RWPE1 (cell line): ENCODE results near the gene KIF16B.

ENCODE experiments used
- CTCF ChIA-PET: fragments of 350-600 bp; sonication (Branson Sonifier 250); formaldehyde crosslinking; extraction: SDS; loops from one replicate; lab custom pipeline; 2021; lab: Yijun Ruan, JAX
- POLR2A ChIA-PET: fragments of 400-600 bp; formaldehyde crosslinking; extraction: SDS; loops from one replicate; lab custom pipeline; 2020; ENCODE audit warnings: antibody characterized with exemption; ENCODE audit not compliant: low non-redundant PET; lab: Yijun Ruan, JAX
- DNase-seq: peaks from one replicate; pipeline ENCODE4 v3.0.0; 2012; ENCODE audit warnings: low spot score
- H3K27ac ChIP-seq: fragments of 450-650 bp; 2 replicates; pipeline ENCODE4 v1.5.1; 2017
- CTCF ChIP-seq: fragments of 450-650 bp; conservative IDR thresholded peaks from 2 replicates; pipeline ENCODE4 v1.5.1; 2017; ENCODE audit warnings: low read depth, mild to moderate bottlenecking

The KIF16B gene

GRCh38 chr20:16491294-16491905, 81.8 kb downstream of the KIF16B start:
- POLR2A ChIA-PET = no interaction called here
- no peak overlapping the region for H3K27ac ChIP-seq
- CTCF ChIA-PET = no interaction called here
- DNase-seq = no peak
- no peak for TF ChIP-seq CTCF

- DNase-seq = no peak
- POLR2A ChIA-PET = no interaction called here
- CTCF ChIA-PET = no interaction called here
- no peak overlapping the region for H3K27ac ChIP-seq
- TF ChIP-seq CTCF = no peak
Observed at GRCh38 chr20:16490696-16491095, 82.6 kb downstream of the KIF16B start.

- POLR2A ChIA-PET = no interaction called here
- DNase-seq = no peak
- CTCF ChIA-PET = no interaction called here
- TF ChIP-seq CTCF = no peak
- no peak overlapping the region for H3K27ac ChIP-seq
Observed at GRCh38 chr20:16488616-16489015, 84.6 kb downstream of the KIF16B start.

- CTCF ChIA-PET = no interaction called here
- POLR2A ChIA-PET = no interaction called here
- TF ChIP-seq CTCF = no peak
- H3K27ac ChIP-seq = no peak overlapping the region
- no peak for DNase-seq
Observed at GRCh38 chr20:16488086-16488485, 85.2 kb downstream of the KIF16B start.

GRCh38 chr20:16486532-16486931, 86.7 kb downstream of the KIF16B start:
- no peak for TF ChIP-seq CTCF
- CTCF ChIA-PET = interaction anchor here (0.7 kb wide), 1 partner anchor 687 kb away, joined by 3 read pairs; no protein-coding TSS in a partner anchor
- POLR2A ChIA-PET = no interaction called here
- H3K27ac ChIP-seq = no peak overlapping the region
- no peak for DNase-seq

- CTCF ChIA-PET = interaction anchor here (0.6 kb wide), 1 partner anchor 51 kb away, joined by 4 read pairs; no protein-coding TSS in a partner anchor
- POLR2A ChIA-PET = no interaction called here
- no peak for TF ChIP-seq CTCF
- no peak for DNase-seq
- no peak overlapping the region for H3K27ac ChIP-seq
Observed at GRCh38 chr20:16485401-16485800, 87.8 kb downstream of the KIF16B start.

- H3K27ac ChIP-seq = no peak overlapping the region
- CTCF ChIA-PET = no interaction called here
- TF ChIP-seq CTCF = no peak
- POLR2A ChIA-PET = no interaction called here
- no peak for DNase-seq
Observed at GRCh38 chr20:16483024-16483423, 90.2 kb downstream of the KIF16B start.
